ENCODE data around the gene IGFBPL1. TPM values are rescaled to one million over a fixed set of nuclear protein-coding genes. Genes with fewer than 3 reads are reported as not detected.

IGFBPL1 gene
- total and polyA plus RNA-seq, 4 donors = 0.23 to 2.4 (median 0.95) TPM

GRCh38 chr9:38360839-38361472 is 63.3 kb downstream of the IGFBPL1 start:
- TF ChIP-seq CTCF (IDR thresholded peaks at IDR 0.05; ENCODE audit: control extremely low read depth, extremely low read depth) = no peak
- DNase-seq = peak in 1 of 3 donors; percentile 9
- H3K9me3 ChIP-seq (ENCODE audit: control insufficient read depth in 4 of 4, insufficient read depth in 3 of 4, low read length in 3 of 4) = no peaks in the 10 kb centered on the region
- H3K9ac ChIP-seq (ENCODE audit: insufficient read depth in 1 of 2, low read length in 2 of 2) = no peak overlapping the region
- H3K4me1 ChIP-seq (ENCODE audit: control insufficient read depth in 5 of 5, insufficient read depth in 5 of 5, low read length in 5 of 5) = peaks cover 0 to 31% (median 14%) of the 10 kb centered on the region in 5 donors
- no peaks in the 10 kb centered on the region for H3K36me3 ChIP-seq (ENCODE audit: control insufficient read depth in 4 of 4, insufficient read depth in 4 of 4, low read length in 4 of 4)
- no peaks in the 10 kb centered on the region for H3K27me3 ChIP-seq (ENCODE audit: control insufficient read depth in 3 of 3, insufficient read depth in 3 of 3, low read length in 2 of 3)
- H3K27ac ChIP-seq (ENCODE audit: low read depth in 1 of 2, low read length in 1 of 2) = no peak overlapping the region
- WGBS, 2 donors = 83 to 87% methylated on average over 7 of the region's 7 CpGs
- H3K4me3 ChIP-seq = no peak overlapping the region
- no peak for ATAC-seq (ENCODE audit: insufficient read depth, low FRiP score)

- WGBS, 2 donors = 69 to 77% methylated on average over 5 of the region's 5 CpGs
- H3K27ac ChIP-seq (ENCODE audit: low read depth in 1 of 2, low read length in 1 of 2) = no peak overlapping the region
Measured at GRCh38 chr9:38359689-38360385, 64.4 kb downstream of the IGFBPL1 start.

GRCh38 chr9:38359297-38359653 is 65.0 kb downstream of the IGFBPL1 start:
- Histone ChIP-seq H3K9ac (ENCODE audit: insufficient read depth in 1 of 2, low read length in 2 of 2) (no peak overlapping the region), H3K27me3 (ENCODE audit: control insufficient read depth in 3 of 3, insufficient read depth in 3 of 3, low read length in 2 of 3) (no peaks in the 10 kb centered on the region), H3K4me3 (no peak overlapping the region), H3K27ac (ENCODE audit: low read depth in 1 of 2, low read length in 1 of 2) (no peak overlapping the region), H3K36me3 (ENCODE audit: control insufficient read depth in 4 of 4, insufficient read depth in 4 of 4, low read length in 4 of 4) (no peaks in the 10 kb centered on the region), H3K4me1 (ENCODE audit: control insufficient read depth in 5 of 5, insufficient read depth in 5 of 5, low read length in 5 of 5) (peaks cover 0 to 31% (median 14%) of the 10 kb centered on the region in 5 donors), H3K9me3 (ENCODE audit: control insufficient read depth in 4 of 4, insufficient read depth in 3 of 4, low read length in 3 of 4) (no peaks in the 10 kb centered on the region)
- TF ChIP-seq CTCF (IDR thresholded peaks at IDR 0.05; ENCODE audit: control extremely low read depth, extremely low read depth) = no peak
- 74 to 87% methylated on average over 6 of the region's 6 CpGs for WGBS, 2 donors
- ATAC-seq (ENCODE audit: insufficient read depth, low FRiP score) (no peak), DNase-seq (no peak)

More at GRCh38 chr9:38359689-38360385, 64.4 kb downstream of the IGFBPL1 start:
- no peak for TF ChIP-seq CTCF (IDR thresholded peaks at IDR 0.05; ENCODE audit: control extremely low read depth, extremely low read depth)
- peaks cover 0 to 31% (median 14%) of the 10 kb centered on the region in 5 donors for H3K4me1 ChIP-seq (ENCODE audit: control insufficient read depth in 5 of 5, insufficient read depth in 5 of 5, low read length in 5 of 5)
- peak in 1 of 3 donors; percentile 6 for DNase-seq
- no peak overlapping the region for H3K9ac ChIP-seq (ENCODE audit: insufficient read depth in 1 of 2, low read length in 2 of 2)
- no peak for ATAC-seq (ENCODE audit: insufficient read depth, low FRiP score)
- H3K4me3 ChIP-seq = no peak overlapping the region
- H3K27me3 ChIP-seq (ENCODE audit: control insufficient read depth in 3 of 3, insufficient read depth in 3 of 3, low read length in 2 of 3) = no peaks in the 10 kb centered on the region
- H3K9me3 ChIP-seq (ENCODE audit: control insufficient read depth in 4 of 4, insufficient read depth in 3 of 4, low read length in 3 of 4) = no peaks in the 10 kb centered on the region
- no peaks in the 10 kb centered on the region for H3K36me3 ChIP-seq (ENCODE audit: control insufficient read depth in 4 of 4, insufficient read depth in 4 of 4, low read length in 4 of 4)
